Daoy (cell line): ENCODE results near the gene LCE1E. TPM values are rescaled to one million over a fixed set of nuclear protein-coding genes. Genes with fewer than 3 reads are reported as not detected.

Experiments used
- DNase-seq: peaks from one replicate; pipeline ENCODE4 v3.0.0-alpha.2; 2015; ENCODE audit warnings: low read depth
- total RNA-seq: library from RNA; depleted of rRNA; stranded (reverse); fragments of >200 nt; shearing (Covaris generic); gene quantifications from 2 replicates; pipeline ENCODE4 v1.2.3, GENCODE V29; 2014; rRNA removed

LCE1E gene, protein sequence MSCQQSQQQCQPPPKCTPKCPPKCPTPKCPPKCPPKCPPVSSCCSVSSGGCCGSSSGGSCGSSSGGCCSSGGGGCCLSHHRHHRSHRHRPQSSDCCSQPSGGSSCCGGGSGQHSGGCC
- not detected in 2 replicates for total RNA-seq

DNA sequence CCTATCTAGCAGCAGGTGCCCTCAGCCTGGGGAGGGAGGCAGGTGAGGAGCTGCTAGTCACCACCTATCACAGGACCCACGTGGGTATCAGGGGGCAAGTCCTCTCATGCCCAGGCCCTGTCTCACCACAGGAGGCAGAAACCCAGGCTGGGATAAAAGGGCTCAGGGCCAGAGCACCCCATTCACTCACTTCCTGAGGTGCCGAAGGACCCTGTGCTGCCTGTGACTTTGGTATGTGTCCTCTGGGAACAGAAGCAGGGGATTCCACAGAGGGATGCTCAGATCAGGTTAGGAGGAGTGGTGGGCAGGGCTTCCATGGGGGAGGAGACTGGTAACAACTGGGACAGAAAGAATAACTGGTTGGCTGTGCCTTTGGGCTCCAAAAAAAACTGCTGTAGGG is at the start of gene LCE1E:
Gene LCE1E (plus strand): TSS at position 181 of the 400 bp plus-strand sequence. CDS start 1,043 bp downstream, outside the sequence.
- no peak for DNase-seq

DNA sequence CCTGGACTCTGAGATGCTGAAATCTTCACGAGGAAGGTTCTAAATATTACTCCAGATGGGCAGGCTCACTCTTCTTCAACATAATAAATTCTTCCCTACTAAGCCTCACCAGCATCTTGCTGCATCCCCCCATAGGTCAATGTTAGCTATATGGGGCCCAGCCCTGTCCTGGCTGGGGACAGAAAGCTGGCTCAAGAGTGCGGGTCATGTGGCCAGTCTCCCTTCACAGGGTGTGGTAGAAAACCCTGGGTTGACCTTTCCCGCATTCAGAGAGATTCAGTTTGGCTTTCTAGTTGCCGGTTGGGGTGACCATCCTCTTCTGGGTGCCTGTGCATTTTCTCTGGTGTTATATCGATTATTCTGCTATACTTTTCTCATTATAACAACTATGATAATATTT is 48.1 kb upstream of the LCE1E start:
- DNase-seq, result no peak

DNA sequence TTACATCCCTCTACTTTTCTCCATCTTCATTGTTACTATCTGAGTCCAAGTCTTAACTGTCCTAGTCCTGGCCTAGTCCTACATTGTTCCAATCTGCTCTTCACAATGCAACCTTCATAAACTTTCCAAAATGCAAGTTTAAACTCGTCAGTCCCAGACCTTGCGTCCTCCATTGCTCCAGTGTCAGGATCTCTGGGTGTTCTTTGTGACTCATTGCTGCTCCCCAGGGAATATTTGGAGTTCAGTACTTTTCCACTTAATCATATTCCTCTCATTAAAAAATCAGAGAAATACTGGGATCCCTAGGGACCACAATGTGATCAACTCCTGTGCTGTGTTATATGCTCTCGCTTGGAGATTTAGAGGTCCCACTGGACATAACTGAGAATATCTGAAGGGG is 46.2 kb upstream of the LCE1E start:
- DNase-seq, result no peak

DNA sequence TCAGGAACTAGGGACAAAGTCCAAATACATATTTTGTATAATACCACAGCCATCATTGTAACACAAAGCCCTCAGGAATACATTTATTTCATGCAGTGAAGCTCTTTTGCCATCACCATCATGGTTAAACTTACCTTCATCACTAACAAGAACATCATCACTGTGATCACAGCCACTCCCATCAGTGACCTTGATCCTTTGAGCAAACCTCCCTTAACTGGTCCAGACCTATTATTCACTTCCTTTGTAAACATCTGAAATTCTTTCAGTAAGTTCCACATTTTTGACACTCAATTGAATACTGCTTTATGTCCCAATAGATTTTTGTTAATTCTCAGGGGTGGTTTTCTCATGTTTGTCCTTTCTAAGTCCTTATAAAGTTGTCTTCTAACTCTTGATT is 44.4 kb upstream of the LCE1E start:
- no peak for DNase-seq

DNA sequence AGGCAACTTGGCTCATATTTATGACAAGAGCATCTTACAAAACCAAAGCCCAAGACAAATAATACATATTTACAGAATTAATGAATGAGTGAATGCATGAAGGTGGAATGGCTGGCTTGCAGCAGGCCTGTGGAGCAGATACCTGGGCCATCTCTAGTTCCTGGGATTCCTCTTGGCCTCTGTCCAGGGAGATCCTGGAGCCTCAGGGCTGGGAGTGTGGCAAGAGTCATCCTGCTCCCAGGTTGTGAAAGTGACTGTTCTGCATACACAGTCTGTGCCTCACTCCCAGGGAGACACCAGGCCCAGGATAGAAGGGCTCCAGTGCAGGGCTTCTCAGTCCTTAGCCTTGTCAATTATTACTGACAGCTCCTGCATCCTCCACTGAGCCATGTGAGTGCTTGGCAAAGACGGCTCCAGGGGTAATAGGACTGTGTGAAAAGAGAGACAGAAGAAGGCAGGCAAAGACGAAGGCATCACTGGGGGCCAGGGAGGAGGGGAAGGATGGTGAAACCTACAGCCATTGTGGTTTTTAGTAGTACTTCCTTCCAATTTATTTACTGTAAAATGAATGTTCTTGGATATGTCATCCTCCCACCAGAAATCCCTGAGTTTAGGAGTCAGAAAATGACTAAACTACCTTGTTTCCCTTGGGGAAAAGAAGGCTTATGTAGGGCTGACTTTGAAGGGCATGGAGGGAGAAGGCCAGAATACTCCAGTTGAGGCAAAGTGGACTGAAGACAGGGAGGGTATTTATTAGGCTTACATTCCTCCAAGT is 42.5 kb upstream of the LCE1E start:
- no peak for DNase-seq

DNA sequence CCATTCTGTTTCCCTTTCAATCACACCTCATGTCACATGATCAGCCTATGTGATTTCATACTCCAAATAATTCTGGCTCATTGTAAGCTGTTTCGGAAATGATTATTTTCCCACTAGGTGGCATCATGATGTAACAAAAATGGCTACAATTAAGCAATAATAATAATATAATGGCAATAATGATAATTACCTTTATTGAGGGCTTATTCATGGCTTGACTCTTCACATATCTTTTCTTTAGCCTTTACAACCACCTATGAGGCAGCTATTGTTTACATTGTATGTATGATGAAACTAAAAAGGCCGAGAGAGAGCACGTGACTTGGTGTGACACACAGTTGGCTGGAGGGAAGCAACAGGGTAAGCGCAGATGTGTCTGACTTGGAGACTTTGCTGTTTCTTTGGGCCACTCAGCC is 40.8 kb upstream of the LCE1E start:
- peak; percentile 62 for DNase-seq

DNA sequence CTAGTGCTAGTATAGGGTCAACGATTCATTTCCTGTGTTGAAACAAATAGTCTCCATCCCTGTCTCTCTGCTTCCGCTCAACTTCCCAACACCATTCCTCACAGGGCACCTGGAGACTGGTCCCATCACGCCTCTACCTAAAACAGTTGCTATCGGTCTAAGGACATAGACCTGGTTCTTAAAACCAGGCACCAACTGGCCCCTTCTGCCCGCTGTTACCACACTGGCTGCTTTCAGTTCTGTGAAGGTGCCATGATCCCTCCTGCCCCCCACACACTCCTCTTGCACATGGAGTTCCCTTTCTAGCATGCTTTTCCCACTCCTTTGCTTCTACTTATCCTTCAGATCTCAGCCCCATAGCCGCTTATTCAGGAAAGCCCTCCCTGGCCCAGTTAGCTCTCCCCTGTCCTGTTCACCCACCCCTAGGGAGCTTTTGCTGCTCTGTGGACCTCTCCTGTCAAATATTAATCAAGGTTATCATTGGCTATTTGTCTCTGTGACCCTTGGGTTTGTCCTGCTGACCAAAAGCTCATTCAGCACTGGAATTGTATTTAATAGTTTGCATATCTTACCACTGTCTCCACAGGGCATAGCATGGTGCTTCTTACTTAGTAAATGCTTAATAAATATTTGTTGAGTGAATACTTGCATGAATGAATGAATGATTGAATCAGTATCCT is 40.2 kb upstream of the LCE1E start:
- no peak for DNase-seq

DNA sequence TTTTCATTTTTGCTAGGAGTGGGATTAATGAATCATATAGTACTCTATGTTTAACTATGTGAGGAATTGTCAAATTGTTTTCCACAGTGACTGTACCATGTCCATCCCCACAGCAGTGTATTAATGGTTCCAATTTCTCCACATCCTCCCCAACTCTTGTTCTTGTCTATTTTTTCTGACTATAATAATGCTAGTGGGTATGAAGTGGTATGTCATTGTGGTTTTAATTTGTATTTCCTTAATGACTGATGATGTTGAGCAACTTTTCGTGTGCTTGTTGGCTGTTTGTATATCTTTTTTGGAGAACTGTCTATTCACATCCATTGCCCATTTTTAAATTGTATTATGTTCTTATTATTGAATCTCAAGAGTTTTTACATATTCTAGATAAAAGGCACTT is 38.2 kb upstream of the LCE1E start:
- no peak for DNase-seq

DNA sequence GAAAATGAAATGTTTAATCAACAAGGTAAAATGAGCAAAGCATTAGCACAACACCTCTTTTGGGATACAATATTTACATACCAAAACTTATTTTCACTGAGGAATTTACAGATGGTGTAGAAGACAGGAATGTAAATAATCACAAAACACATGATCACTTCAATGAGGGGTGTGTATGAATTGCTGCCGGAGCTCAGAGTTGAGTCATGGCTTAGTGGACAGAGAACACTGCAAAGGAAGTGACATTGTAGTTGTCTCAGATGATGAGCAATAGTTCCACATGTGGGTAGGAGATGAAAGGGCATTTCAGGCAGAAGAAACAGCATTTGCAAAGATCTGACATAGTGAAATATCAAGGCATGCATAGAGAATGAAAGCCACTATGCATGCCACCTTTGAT is 33.8 kb upstream of the LCE1E start:
- DNase-seq, result peak; percentile 79

DNA sequence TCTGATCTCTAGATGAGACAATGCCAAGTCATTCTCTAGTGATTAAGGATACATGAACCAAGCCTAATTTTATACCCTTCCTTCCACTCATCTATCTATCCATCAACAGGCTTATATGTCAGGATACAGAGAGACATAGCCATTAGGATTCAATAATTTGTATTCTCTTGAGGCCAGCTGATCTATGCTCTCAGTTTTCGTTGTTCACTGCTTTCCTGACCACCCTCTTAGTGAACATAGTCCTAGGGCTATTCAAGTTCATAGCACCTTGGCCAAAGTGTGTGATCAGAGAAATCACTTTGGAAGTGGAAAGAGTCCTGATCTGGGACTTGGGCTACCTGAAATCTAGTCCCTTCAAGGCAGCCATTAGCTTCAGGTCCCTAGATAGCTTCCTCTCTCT is 32.5 kb upstream of the LCE1E start:
- no peak for DNase-seq

DNA sequence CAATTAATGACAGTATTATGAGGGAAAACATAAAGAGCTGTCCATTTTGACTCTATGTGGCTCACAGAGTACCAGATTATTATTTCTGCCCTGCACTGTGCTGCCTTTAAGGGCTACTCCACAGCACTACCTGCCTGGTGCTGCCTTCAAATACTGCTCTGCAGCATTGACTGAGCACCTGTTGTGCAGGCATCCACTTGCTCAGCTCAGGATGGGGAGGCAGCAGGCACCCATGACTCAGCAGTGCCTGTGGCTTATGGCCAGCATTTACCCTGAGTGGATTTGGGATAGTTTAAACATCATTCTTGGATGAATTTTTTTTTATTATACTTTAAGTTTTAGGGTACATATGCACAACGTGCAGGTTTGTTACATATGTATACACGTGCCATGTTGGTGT is 29.2 kb upstream of the LCE1E start:
- peak; percentile 26 for DNase-seq

DNA sequence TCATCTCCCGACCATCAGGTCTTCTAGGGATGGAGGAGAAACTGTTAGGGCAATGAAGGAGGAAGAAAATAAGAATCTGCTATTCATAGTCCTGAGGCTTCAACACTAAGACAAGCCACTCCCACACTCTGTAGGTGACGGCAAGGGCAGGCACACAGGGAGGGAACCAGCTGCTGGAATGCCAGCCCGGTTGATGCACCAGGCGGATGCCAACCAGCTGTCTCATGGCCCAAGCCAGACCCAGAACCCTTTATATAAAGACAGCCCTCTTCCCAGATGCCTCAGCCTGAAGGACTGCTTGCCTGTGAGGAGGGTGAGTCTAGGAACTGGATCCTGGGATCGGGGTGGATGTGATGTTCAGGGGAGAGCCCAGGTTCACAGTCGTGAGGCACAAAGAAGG is 28.3 kb upstream of the LCE1E start, which contains the start of gene KPRP:
Gene KPRP (plus strand): TSS at position 279 of the 400 bp plus-strand sequence. CDS start 1,564 bp downstream, outside the sequence.
- no peak for DNase-seq

DNA sequence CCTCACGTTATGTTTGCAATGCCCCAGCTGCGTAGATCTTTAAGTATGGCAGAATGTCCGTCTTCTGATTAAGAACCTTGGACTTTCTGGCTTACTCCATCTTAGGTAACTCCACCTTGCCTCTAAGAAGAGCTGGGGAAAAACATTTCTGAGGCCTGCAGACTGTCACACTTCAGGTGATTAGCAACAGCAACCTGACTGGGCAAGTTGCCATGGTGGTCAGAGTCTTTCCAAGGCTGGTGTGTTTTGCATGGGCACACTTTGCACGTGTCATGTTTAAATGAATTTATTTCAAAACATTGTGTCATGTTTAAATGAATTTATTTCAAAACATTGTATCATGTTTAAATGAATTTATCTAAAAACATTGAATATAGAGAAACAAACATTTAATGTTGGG is 27.4 kb upstream of the LCE1E start:
- no peak for DNase-seq

DNA sequence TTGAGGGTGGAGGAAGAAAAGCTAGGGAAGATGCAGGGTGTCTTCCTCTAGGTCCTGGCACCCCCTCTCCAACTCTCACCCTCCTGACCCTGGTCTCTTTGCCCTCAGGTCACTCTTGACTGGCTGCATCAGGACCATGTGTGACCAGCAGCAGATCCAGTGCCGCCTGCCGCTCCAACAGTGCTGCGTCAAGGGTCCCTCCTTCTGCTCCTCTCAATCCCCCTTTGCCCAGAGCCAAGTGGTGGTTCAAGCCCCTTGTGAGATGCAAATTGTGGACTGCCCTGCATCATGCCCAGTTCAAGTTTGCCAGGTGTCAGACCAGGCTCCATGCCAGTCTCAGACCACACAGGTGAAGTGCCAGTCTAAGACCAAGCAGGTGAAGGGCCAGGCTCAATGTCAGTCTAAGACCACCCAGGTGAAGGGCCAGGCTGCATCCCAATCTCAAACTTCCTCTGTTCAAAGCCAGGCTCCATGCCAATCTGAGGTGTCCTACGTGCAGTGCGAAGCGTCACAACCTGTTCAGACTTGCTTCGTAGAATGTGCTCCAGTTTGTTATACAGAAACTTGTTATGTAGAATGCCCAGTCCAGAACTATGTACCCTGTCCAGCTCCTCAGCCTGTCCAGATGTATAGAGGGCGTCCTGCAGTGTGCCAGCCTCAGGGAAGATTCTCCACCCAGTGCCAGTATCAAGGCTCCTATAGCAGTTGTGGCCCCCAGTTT is 26.4 kb upstream of the LCE1E start:
- no peak for DNase-seq

DNA sequence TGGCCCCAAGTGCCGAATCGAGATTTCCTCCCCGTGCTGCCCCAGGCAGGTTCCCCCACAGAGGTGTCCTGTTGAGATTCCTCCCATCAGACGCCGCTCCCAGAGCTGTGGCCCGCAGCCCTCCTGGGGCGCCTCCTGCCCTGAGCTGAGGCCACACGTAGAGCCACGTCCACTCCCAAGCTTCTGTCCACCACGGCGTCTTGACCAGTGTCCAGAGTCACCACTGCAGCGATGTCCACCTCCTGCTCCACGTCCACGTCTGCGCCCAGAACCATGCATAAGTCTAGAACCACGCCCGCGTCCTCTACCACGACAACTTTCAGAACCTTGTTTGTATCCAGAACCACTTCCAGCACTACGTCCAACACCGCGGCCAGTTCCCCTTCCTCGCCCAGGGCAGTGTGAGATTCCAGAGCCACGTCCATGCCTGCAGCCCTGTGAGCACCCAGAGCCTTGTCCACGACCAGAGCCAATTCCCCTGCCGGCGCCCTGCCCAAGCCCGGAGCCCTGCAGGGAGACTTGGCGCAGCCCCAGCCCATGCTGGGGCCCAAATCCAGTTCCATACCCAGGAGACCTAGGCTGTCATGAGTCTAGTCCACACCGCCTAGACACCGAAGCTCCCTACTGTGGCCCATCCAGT is 25.4 kb upstream of the LCE1E start:
- no peak for DNase-seq

DNA sequence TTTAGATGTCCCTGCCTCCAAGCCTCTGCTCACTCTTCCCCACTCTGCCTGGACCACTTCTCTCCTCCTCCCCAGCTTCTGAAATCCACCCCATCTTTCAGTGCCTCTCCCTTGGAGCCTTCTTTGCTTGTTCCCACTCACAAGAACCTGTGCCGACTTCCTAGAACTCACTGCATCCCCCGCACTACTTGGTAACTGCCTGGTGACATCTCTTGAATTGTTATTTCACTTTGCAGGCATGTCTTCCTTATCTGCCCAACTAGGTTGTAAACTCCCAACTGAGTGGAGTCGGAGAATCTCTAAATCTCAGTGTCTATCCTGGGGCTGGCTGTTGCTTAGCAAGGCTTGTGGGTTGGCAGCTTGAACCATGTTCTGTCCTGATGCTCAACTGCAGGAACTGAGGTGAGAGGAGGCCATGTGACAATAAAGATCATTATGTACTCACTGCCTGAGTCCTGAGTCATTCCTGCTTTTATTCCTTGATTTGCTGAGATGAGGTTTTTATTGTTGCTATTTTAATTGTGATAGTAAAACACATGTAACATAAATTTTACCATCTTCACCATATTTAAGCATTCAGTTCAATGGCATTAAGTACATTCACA is 24.3 kb upstream of the LCE1E start:
- no peak for DNase-seq

DNA sequence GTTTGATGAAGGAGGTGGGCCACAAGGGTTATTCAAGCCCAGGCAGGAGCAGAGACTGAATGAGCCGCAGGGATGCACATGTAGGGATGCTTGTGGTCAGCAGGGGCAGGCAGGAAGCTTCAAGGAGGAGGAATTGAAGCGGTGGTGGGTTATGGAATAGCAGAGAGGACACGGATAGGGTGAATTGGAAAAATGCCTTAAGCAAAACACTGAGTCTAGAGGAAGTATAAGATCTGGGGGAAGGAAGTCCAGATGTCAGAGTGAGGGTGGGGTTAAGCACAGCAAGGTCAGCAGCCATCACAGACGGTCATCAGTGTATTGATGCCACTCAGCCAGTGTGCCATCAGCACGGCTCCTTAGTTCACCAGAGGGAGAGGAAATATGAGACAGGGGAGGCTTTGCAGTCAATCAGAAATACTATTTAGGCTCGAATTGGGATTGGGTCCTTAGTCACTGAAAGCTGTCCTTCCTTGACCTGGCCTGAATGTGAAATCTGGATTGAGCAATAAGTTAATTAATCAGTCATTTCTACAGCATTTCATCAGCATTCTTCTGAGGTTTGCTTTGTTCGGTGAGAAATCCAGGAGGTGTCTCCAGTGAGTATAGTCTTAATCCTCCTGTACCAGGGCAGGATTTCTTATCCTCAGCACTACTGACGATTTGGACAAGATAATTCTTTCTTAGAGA is 17.1 kb upstream of the LCE1E start:
- DNase-seq, result no peak

DNA sequence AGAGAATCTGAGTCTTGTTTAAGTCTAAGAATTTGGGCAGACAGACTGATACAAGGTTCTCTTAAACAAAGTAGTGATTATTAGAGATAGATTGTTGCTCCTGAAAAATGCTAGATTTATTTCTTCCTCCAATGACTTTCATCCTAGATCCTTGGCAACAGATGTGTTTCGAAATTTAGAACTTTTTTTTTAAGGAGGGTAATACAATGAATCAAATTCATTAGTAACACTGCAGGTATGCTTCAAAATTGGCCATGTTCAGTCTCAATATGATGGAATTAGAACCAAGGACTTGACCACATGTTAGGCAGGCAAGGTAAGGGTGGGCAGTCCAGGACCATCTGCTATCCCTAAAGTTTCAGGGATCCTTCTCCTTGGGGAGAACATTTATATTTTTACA is 15.6 kb upstream of the LCE1E start:
- DNase-seq, result no peak

DNA sequence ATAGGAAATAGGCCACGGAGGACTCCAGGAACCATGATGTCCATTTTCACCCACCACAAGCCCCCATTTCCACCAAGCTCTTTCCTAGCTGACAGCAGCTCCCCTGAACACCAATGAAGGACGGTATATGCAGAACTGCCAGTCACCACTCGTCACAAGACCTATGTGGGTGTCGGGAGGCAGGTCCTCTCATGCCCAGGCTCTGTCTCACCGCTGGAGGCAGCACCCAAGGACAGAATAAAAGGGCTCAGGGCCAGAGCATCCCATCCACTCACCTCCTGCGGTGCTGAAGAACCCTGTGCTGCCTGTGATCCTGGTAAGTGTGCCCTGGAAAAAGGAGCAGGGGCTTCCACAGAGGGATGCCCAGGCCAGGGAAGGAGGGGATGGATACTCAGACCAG is 11.2 kb upstream of the LCE1E start, which contains the start of gene LCE1F:
Gene LCE1F (plus strand): TSS at position 266 of the 400 bp plus-strand sequence. CDS start 1,232 bp downstream, outside the sequence.
- DNase-seq, result no peak

DNA sequence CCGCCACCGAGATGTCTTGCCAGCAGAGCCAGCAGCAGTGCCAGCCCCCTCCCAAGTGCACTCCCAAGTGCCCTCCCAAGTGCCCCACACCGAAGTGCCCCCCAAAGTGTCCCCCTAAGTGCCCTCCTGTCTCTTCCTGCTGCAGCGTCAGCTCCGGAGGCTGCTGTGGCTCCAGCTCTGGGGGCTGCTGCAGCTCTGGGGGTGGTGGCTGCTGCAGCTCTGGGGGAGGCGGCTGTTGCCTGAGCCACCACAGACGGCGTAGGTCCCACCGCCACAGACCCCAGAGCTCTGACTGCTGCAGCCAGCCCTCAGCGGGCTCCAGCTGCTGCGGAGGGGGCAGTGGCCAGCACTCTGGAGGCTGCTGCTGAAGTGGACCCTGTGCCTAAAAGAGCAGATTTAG is 9.7 kb upstream of the LCE1E start:
- no peak for DNase-seq
